ENCODE data around the gene OR6F1. TPM values are rescaled to one million over a fixed set of nuclear protein-coding genes. Genes with fewer than 3 reads are reported as not detected.
"Not testable (repeated sequence)": the region's sequence is repeated elsewhere in the genome, so short reads cannot be mapped to it uniquely, and the experiment has no call there.

The OR6F1 gene
- polyA plus RNA-seq (ENCODE audit: insufficient read length in 10 of 10) = not detected
- long read RNA-seq, donor 1 = 0 reads
- long read RNA-seq, donor 2 = 0 reads
- long read RNA-seq, donor 3 = 0 reads
- long read RNA-seq, donor 4 = 0 reads
- long read RNA-seq, donor 5 = 0 reads
- long read RNA-seq, donor 6 = 0 reads
- long read RNA-seq, donor 7 = 0 reads
- long read RNA-seq, donor 8 = 0 reads
- long read RNA-seq, donor 9 = 0 reads

GRCh38 chr1:247716546-247716945 is at the start of gene OR6F1:
Gene OR6F1, minus strand, starts transcription at chr1:247716646. Its CDS starts 3,891 bp downstream, at chr1:247712755.
- no peak for DNase-seq

GRCh38 chr1:247760456-247760855 is 44.0 kb upstream of the OR6F1 start, which contains the start of gene OR1C1:
Gene OR1C1, minus strand, starts transcription at chr1:247760556. Its CDS starts 2,150 bp downstream, at chr1:247758406.
- no peak for DNase-seq

- DNase-seq = not testable (repeated sequence)
Observed at GRCh38 chr1:247754311-247754710, 37.9 kb upstream of the OR6F1 start.

GRCh38 chr1:247749870-247750269 is 33.4 kb upstream of the OR6F1 start:
- DNase-seq = no peak

GRCh38 chr1:247748041-247748440 is 31.6 kb upstream of the OR6F1 start, which contains the start of gene OR14A2:
Gene OR14A2, minus strand, starts transcription at chr1:247748141.
- no peak for DNase-seq

GRCh38 chr1:247747616-247748015 is 31.2 kb upstream of the OR6F1 start:
- DNase-seq = no peak

GRCh38 chr1:247746391-247746935 is 30.0 kb upstream of the OR6F1 start:
- DNase-seq = no peak

GRCh38 chr1:247742215-247742760 is 25.8 kb upstream of the OR6F1 start:
- DNase-seq = not testable (repeated sequence)

- no peak for DNase-seq
Observed at GRCh38 chr1:247741756-247742155, 25.3 kb upstream of the OR6F1 start.

GRCh38 chr1:247740721-247741120 is 24.3 kb upstream of the OR6F1 start:
- DNase-seq = no peak

GRCh38 chr1:247738315-247738714 is 21.9 kb upstream of the OR6F1 start, which contains the start of gene OR14K1:
Gene OR14K1, plus strand, starts transcription at chr1:247738615. Its CDS starts 0 bp downstream, at chr1:247738615.
- no peak for DNase-seq

- no peak for DNase-seq
Observed at GRCh38 chr1:247721222-247721621, 4.8 kb upstream of the OR6F1 start.

GRCh38 chr1:247713753-247714152 is 2.7 kb downstream of the OR6F1 start:
- no peak for DNase-seq

- DNase-seq = not testable (repeated sequence)
Observed at GRCh38 chr1:247710681-247711080, 5.8 kb downstream of the OR6F1 start.

GRCh38 chr1:247701338-247701737 is 15.1 kb downstream of the OR6F1 start:
- DNase-seq = no peak

GRCh38 chr1:247681288-247681897 is 35.1 kb downstream of the OR6F1 start:
- DNase-seq = peak; percentile 10 to 27 (median 14)

- DNase-seq = no peak
Observed at GRCh38 chr1:247680171-247680570, 36.3 kb downstream of the OR6F1 start.

GRCh38 chr1:247679639-247680038 is 36.8 kb downstream of the OR6F1 start, which contains the start of gene OR13G1:
Gene OR13G1, minus strand, starts transcription at chr1:247679739. Its CDS starts 6,698 bp downstream, at chr1:247673041.
- DNase-seq = no peak

- no peak for DNase-seq
Observed at GRCh38 chr1:247669225-247669624, 47.2 kb downstream of the OR6F1 start.
